Activated naive CD8-positive, alpha-beta T cell treated with anti-CD3 and anti-CD28 coated beads for 36 hours (primary cell): ENCODE measurements around the gene ADGRE2. TPM values are rescaled to one million over a fixed set of nuclear protein-coding genes. Genes with fewer than 3 reads are reported as not detected.
A peak's percentile ranks its signal among the peaks of the same experiment; 100 is the strongest.
"Not testable (repeated sequence)": the region's sequence is repeated elsewhere in the genome, so short reads cannot be mapped to it uniquely, and the experiment has no call there.

Source experiments
- DNase-seq: peaks from one replicate; pipeline ENCODE4 v3.0.0; 2021
- H3K27ac Mint-ChIP-seq: one replicate; pipeline ENCODE4 v1.8.0; 2022; ENCODE audit warnings: mild to moderate bottlenecking, moderate library complexity, mixed read lengths
- H3K27me3 Mint-ChIP-seq: one replicate; pipeline ENCODE4 v1.8.0; 2022; ENCODE audit warnings: mild to moderate bottlenecking, mixed read lengths
- H3K36me3 Mint-ChIP-seq: one replicate; pipeline ENCODE4 v1.8.0; 2021; ENCODE audit warnings: mild to moderate bottlenecking, mixed read lengths
- H3K4me1 Mint-ChIP-seq: one replicate; pipeline ENCODE4 v1.8.0; 2021; ENCODE audit warnings: mixed read lengths
- H3K4me3 Mint-ChIP-seq: one replicate; pipeline ENCODE4 v1.8.0; 2022; ENCODE audit warnings: mild to moderate bottlenecking, moderate library complexity, mixed read lengths
- H3K9me3 Mint-ChIP-seq: one replicate; pipeline ENCODE4 v1.8.0; 2022; ENCODE audit warnings: mixed read lengths
- total RNA-seq, 2 experiments: library from RNA; stranded (reverse); gene quantifications; one replicate each; pipeline ENCODE4 v1.2.3, GENCODE V29; 2021

ADGRE2 gene
- total RNA-seq, 2 experiments from 2014 or later, result 0.29 to 0.48 TPM

- H3K9me3 Mint-ChIP-seq, H3K4me1 Mint-ChIP-seq, H3K36me3 Mint-ChIP-seq, H3K27ac Mint-ChIP-seq, H3K4me3 Mint-ChIP-seq: not testable (repeated sequence)
- H3K27me3 Mint-ChIP-seq, result peaks cover 42% of the 10 kb centered on the region
- peak; percentile 15 for DNase-seq
Measured at GRCh38 chr19:14784730-14785101, 6.4 kb upstream of the ADGRE2 start.

GRCh38 chr19:14783410-14783998, 5.1 kb upstream of the ADGRE2 start:
- not testable (repeated sequence) for H3K9me3 Mint-ChIP-seq, H3K4me3 Mint-ChIP-seq, H3K4me1 Mint-ChIP-seq, DNase-seq, H3K27ac Mint-ChIP-seq, H3K36me3 Mint-ChIP-seq
- peaks cover 50% of the 10 kb centered on the region for H3K27me3 Mint-ChIP-seq

GRCh38 chr19:14782626-14783409, 4.5 kb upstream of the ADGRE2 start:
- no peak overlapping the region for H3K4me3 Mint-ChIP-seq
- peaks cover 50% of the 10 kb centered on the region for H3K27me3 Mint-ChIP-seq
- H3K4me1 Mint-ChIP-seq, result peaks cover 10% of the 10 kb centered on the region
- H3K36me3 Mint-ChIP-seq, result no peaks in the 10 kb centered on the region
- no peak for DNase-seq
- H3K9me3 Mint-ChIP-seq, result no peaks in the 10 kb centered on the region
- no peak overlapping the region for H3K27ac Mint-ChIP-seq

- H3K27ac Mint-ChIP-seq, H3K4me3 Mint-ChIP-seq, H3K4me1 Mint-ChIP-seq, H3K36me3 Mint-ChIP-seq, DNase-seq, H3K9me3 Mint-ChIP-seq: not testable (repeated sequence)
- peaks cover 56% of the 10 kb centered on the region for H3K27me3 Mint-ChIP-seq
Measured at GRCh38 chr19:14781713-14782536, 3.6 kb upstream of the ADGRE2 start.

GRCh38 chr19:14780622-14781225, 2.4 kb upstream of the ADGRE2 start:
- H3K4me1 Mint-ChIP-seq, H3K27ac Mint-ChIP-seq, H3K9me3 Mint-ChIP-seq, H3K4me3 Mint-ChIP-seq, H3K36me3 Mint-ChIP-seq, DNase-seq: not testable (repeated sequence)
- H3K27me3 Mint-ChIP-seq, result peaks cover 59% of the 10 kb centered on the region

- H3K4me3 Mint-ChIP-seq, result no peak overlapping the region
- H3K36me3 Mint-ChIP-seq, result no peaks in the 10 kb centered on the region
- H3K27me3 Mint-ChIP-seq, result peaks cover 57% of the 10 kb centered on the region
- DNase-seq, result no peak
- no peaks in the 10 kb centered on the region for H3K9me3 Mint-ChIP-seq
- H3K27ac Mint-ChIP-seq, result no peak overlapping the region
- H3K4me1 Mint-ChIP-seq, result peaks cover 2% of the 10 kb centered on the region
Measured at GRCh38 chr19:14779151-14779550, 791 bp upstream of the ADGRE2 start.

GRCh38 chr19:14777645-14778044, 715 bp downstream of the ADGRE2 start:
- not testable (repeated sequence) for H3K4me1 Mint-ChIP-seq, H3K9me3 Mint-ChIP-seq, H3K36me3 Mint-ChIP-seq, H3K4me3 Mint-ChIP-seq, DNase-seq, H3K27ac Mint-ChIP-seq
- peaks cover 57% of the 10 kb centered on the region for H3K27me3 Mint-ChIP-seq

GRCh38 chr19:14775869-14776586, 2.3 kb downstream of the ADGRE2 start:
- DNase-seq, result no peak
- peak overlapping the region; percentile 43 for H3K4me3 Mint-ChIP-seq
- H3K27me3 Mint-ChIP-seq, result peaks cover 57% of the 10 kb centered on the region
- H3K36me3 Mint-ChIP-seq, result no peaks in the 10 kb centered on the region
- H3K4me1 Mint-ChIP-seq, result peaks cover 2% of the 10 kb centered on the region
- H3K9me3 Mint-ChIP-seq, result no peaks in the 10 kb centered on the region
- H3K27ac Mint-ChIP-seq, result no peak overlapping the region

GRCh38 chr19:14775326-14775725, 3.0 kb downstream of the ADGRE2 start:
- H3K4me3 Mint-ChIP-seq, H3K36me3 Mint-ChIP-seq, DNase-seq, H3K9me3 Mint-ChIP-seq, H3K4me1 Mint-ChIP-seq, H3K27ac Mint-ChIP-seq: not testable (repeated sequence)
- peaks cover 53% of the 10 kb centered on the region for H3K27me3 Mint-ChIP-seq

GRCh38 chr19:14774373-14774772, 4.0 kb downstream of the ADGRE2 start:
- H3K4me3 Mint-ChIP-seq, result no peak overlapping the region

GRCh38 chr19:14773722-14774121, 4.6 kb downstream of the ADGRE2 start:
- DNase-seq, result not testable (repeated sequence)

More at GRCh38 chr19:14774373-14774772, 4.0 kb downstream of the ADGRE2 start:
- Mint-ChIP-seq H3K27ac (no peak overlapping the region), H3K27me3 (peaks cover 51% of the 10 kb centered on the region), H3K9me3 (no peaks in the 10 kb centered on the region), H3K4me1 (peaks cover 2% of the 10 kb centered on the region), H3K36me3 (no peaks in the 10 kb centered on the region)
- DNase-seq, result no peak

GRCh38 chr19:14772995-14773394, 5.4 kb downstream of the ADGRE2 start:
- H3K36me3 Mint-ChIP-seq, result no peaks in the 10 kb centered on the region
- no peaks in the 10 kb centered on the region for H3K9me3 Mint-ChIP-seq
- H3K4me3 Mint-ChIP-seq, result no peak overlapping the region
- peaks cover 39% of the 10 kb centered on the region for H3K27me3 Mint-ChIP-seq
- H3K27ac Mint-ChIP-seq, result no peak overlapping the region
- DNase-seq, result no peak
- peaks cover 2% of the 10 kb centered on the region for H3K4me1 Mint-ChIP-seq

More at GRCh38 chr19:14773722-14774121, 4.6 kb downstream of the ADGRE2 start:
- H3K27me3 Mint-ChIP-seq, result peaks cover 44% of the 10 kb centered on the region
- not testable (repeated sequence) for H3K4me1 Mint-ChIP-seq, H3K9me3 Mint-ChIP-seq, H3K27ac Mint-ChIP-seq, H3K4me3 Mint-ChIP-seq, H3K36me3 Mint-ChIP-seq

GRCh38 chr19:14772467-14772866, 5.9 kb downstream of the ADGRE2 start:
- no peak for DNase-seq
- H3K4me1 Mint-ChIP-seq, result peaks cover 2% of the 10 kb centered on the region
- peaks cover 34% of the 10 kb centered on the region for H3K27me3 Mint-ChIP-seq
- no peaks in the 10 kb centered on the region for H3K9me3 Mint-ChIP-seq
- H3K27ac Mint-ChIP-seq, result no peak overlapping the region
- H3K36me3 Mint-ChIP-seq, result no peaks in the 10 kb centered on the region
- H3K4me3 Mint-ChIP-seq, result no peak overlapping the region

GRCh38 chr19:14770944-14771839, 7.2 kb downstream of the ADGRE2 start:
- Mint-ChIP-seq H3K27ac (no peak overlapping the region), H3K36me3 (no peaks in the 10 kb centered on the region), H3K27me3 (peaks cover 24% of the 10 kb centered on the region), H3K4me1 (peaks cover 2% of the 10 kb centered on the region), H3K9me3 (no peaks in the 10 kb centered on the region), H3K4me3 (no peak overlapping the region)
- no peak for DNase-seq
